PFSK-1 (cell line): Measurements from ENCODE around the gene COPZ2.

Experiments
- FOXP2 ChIP-seq: optimal IDR thresholded peaks from 2 replicates; pipeline ENCODE3; 2011; ENCODE audit warnings: borderline replicate concordance, control low read depth, inconsistent platforms; ENCODE audit not compliant: insufficient read depth; ENCODE audit errors: extremely low read length, extremely low read depth
- POLR2AphosphoS5 ChIP-seq: IDR thresholded peaks from 2 replicates; pipeline ENCODE4 v1.6.1; 2012; ENCODE audit warnings: low read depth, mild to moderate bottlenecking, control low read depth, low read length, moderate library complexity
- SIN3A ChIP-seq: IDR thresholded peaks from 2 replicates; pipeline ENCODE4 v1.6.1; 2012; ENCODE audit warnings: mild to moderate bottlenecking, low read length, moderate library complexity, borderline replicate concordance; ENCODE audit not compliant: insufficient read depth
- TAF1 ChIP-seq: IDR thresholded peaks from 2 replicates; pipeline ENCODE4 v1.6.1; 2012; ENCODE audit warnings: low read length, control low read depth, borderline replicate concordance; ENCODE audit not compliant: insufficient read depth
- TF ChIP-seq, protein P1 (sequence below), 2 experiments: IDR thresholded peaks; 2 replicates each; pipeline versions ENCODE4 v1.6.1 to v1.8.0; 2011 to 2012; ENCODE audit warnings: low read depth in 2 of 2, low read length in 2 of 2, control low read depth in 1 of 2, inconsistent platforms in 1 of 2, mild to moderate bottlenecking in 1 of 2, moderate library complexity in 1 of 2; ENCODE audit not compliant: insufficient read depth in 1 of 2

DNA sequence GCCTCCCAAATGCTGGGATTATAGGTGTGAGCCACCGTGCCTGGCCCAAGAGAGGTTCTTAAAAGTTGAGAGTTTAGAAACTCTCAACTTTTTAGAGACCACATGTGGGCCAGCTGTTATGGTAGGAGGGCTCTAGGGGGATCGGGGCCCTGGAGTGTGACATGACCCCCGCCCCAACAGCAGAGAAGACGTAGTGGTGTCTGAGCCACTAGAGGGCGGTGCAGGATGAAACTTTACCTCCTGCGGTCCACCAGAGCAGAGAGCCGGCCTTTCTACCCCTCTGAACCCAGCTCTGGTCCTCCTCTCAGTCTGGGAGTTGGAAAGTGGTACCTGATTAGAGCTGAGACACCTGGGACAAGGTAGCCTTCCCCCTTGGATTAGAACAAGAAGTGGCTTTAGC lies 59.3 kb downstream of the COPZ2 start:
- TF ChIP-seq POLR2AphosphoS5 (no peak), TAF1 (no peak), SIN3A (no peak), FOXP2 (no peak)
- TF ChIP-seq, protein P1, sequence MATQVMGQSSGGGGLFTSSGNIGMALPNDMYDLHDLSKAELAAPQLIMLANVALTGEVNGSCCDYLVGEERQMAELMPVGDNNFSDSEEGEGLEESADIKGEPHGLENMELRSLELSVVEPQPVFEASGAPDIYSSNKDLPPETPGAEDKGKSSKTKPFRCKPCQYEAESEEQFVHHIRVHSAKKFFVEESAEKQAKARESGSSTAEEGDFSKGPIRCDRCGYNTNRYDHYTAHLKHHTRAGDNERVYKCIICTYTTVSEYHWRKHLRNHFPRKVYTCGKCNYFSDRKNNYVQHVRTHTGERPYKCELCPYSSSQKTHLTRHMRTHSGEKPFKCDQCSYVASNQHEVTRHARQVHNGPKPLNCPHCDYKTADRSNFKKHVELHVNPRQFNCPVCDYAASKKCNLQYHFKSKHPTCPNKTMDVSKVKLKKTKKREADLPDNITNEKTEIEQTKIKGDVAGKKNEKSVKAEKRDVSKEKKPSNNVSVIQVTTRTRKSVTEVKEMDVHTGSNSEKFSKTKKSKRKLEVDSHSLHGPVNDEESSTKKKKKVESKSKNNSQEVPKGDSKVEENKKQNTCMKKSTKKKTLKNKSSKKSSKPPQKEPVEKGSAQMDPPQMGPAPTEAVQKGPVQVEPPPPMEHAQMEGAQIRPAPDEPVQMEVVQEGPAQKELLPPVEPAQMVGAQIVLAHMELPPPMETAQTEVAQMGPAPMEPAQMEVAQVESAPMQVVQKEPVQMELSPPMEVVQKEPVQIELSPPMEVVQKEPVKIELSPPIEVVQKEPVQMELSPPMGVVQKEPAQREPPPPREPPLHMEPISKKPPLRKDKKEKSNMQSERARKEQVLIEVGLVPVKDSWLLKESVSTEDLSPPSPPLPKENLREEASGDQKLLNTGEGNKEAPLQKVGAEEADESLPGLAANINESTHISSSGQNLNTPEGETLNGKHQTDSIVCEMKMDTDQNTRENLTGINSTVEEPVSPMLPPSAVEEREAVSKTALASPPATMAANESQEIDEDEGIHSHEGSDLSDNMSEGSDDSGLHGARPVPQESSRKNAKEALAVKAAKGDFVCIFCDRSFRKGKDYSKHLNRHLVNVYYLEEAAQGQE (IDR thresholded peaks at IDR 0.05; ENCODE audit: insufficient read depth in 1 of 2, low read depth in 2 of 2, low read length in 2 of 2) = no peak
